Esophagus squamous epithelium (tissue), 4 donors: ENCODE measurements around the gene VRTN.

ENCODE experiments used
- POLR2A ChIP-seq, 4 donors: fragments of 450-650 bp; IDR thresholded peaks; one replicate each; pipeline ENCODE4 v1.6.1; 2017; ENCODE audit warnings: antibody characterized with exemption in 4 of 4, mild to moderate bottlenecking in 4 of 4, moderate library complexity in 3 of 4
- TF ChIP-seq, protein P1 (sequence below), 6 experiments: fragments of 450-650 bp in 4 of 6; fragments of 200-600 bp in 2 of 6; sonication (generic) in 2 of 6; IDR thresholded peaks; one replicate each; pipeline ENCODE4 v1.5.1; 2016 to 2019; ENCODE audit warnings: antibody characterized with exemption in 6 of 6, mild to moderate bottlenecking in 4 of 6, moderate library complexity in 4 of 6

DNA sequence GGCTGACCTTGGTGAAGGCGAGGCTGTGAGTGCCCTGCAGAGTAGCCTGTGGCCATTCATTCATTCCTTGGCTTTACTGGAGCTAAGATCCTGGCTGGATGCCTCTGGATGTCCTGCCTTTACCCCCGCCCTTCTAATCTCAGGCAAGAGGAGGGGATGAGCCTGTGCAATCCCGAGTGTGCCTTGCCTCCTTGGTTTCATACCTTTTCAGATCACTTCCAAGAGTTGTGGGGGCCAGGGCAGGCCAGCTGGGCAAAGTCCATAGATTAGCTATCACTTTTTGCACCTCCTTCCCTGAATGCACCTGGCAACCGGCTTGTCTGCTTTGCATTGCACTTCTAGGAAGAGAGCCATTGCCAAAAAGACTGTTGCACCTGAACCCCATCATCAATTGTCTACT, 1.5 kb downstream of the VRTN start:
- TF ChIP-seq, protein P1, sequence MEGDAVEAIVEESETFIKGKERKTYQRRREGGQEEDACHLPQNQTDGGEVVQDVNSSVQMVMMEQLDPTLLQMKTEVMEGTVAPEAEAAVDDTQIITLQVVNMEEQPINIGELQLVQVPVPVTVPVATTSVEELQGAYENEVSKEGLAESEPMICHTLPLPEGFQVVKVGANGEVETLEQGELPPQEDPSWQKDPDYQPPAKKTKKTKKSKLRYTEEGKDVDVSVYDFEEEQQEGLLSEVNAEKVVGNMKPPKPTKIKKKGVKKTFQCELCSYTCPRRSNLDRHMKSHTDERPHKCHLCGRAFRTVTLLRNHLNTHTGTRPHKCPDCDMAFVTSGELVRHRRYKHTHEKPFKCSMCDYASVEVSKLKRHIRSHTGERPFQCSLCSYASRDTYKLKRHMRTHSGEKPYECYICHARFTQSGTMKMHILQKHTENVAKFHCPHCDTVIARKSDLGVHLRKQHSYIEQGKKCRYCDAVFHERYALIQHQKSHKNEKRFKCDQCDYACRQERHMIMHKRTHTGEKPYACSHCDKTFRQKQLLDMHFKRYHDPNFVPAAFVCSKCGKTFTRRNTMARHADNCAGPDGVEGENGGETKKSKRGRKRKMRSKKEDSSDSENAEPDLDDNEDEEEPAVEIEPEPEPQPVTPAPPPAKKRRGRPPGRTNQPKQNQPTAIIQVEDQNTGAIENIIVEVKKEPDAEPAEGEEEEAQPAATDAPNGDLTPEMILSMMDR (IDR thresholded peaks at IDR 0.05), result no peak
- no peak for TF ChIP-seq POLR2A (IDR thresholded peaks at IDR 0.05)
